Activated naive CD4-positive, alpha-beta T cell treated with anti-CD3 and anti-CD28 coated beads, Interleukin-2, amount 50 U/mL, for 16 hours (primary cell): Measurements from ENCODE around the gene GABPB2.
"Not testable (repeated sequence)": the region's sequence is repeated elsewhere in the genome, so short reads cannot be mapped to it uniquely, and the experiment has no call there.

ENCODE experiments used
- DNase-seq: peaks from one replicate; pipeline ENCODE4 v3.0.0-alpha.2; 2020

The GABPB2 gene

DNA sequence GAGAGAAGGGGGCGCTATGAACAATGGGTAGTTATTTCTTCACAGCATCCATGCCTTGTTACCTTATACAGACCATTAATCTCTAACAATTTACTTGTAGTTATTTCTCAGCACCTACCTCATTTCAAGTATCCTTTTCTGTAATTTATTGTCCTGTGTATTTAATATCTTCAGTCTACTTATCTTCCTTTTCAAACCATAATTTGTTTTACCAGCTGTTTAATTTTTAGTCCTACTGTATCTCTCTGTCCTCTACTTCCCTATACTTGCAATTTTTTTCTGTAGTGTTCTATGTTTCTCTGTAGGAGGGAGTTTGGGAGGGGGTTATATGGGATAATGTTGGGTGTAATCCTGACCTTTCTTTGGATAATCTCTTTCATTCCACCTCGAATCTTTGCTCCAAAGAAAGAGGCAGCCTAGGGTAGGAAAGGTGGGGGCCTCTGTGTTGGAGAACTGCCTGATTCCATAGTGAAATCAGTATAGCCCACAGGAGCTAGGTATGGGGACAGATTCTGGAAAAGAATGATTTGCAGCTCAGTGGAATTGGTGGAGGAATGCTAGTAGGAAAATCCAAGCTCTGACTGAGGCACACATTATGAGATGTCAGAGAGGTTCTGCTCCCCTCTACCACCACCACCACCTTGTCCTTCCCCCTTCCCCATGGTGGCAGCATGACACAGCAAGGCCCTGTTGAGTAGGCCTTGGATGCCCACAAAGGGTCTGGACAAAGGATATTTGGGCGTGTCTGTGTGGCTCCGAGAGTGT is 9.7 kb upstream of the GABPB2 start:
- no peak for DNase-seq

DNA sequence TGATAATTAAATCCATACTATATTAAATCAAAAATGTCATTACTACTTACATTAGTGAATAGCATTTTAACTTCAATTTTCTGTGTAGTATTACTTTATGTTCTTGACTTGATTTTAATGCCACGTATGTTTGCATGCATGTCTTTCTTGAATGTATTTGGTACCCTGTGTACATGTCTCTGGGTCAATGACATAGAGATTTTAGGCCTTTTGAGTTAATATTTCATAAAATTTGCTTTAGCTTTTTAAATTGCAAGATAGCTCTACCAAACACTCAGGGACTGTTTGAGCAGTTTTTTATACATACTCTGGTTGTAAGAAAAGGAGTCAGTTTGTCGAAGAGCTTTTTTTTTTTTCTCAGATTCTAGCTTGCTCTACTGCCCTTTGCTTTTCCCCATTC is 8.9 kb upstream of the GABPB2 start:
- no peak for DNase-seq

DNA sequence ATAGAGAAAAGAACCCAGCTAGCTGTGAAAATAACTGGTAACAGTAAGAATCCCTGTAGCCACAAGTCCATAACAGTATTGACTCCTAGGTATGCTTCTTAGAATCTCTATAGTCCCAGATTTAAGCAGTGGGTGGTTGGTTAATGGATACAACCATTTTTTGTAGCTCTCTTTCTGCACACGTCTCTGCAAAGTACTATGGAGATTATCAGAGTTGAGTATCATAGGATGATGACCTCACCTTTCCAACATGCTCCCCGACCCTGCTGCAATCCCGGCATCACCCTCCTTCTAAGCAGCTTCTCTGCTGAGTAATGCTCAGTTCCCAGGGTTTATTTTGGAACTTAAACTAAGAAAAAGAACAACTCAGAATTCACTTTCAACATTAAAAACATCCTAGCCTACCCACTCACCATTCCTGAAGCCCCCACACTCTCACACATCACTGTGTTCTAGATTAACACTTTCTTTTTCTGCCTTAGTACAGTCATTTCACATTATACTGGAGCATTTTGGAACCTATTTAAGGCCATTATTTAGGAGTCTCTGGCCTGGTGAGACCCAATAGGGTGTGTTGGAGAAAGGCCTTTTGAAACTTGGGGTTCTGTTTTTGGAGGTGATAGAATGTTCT is 7.7 kb upstream of the GABPB2 start:
- no peak for DNase-seq

DNA sequence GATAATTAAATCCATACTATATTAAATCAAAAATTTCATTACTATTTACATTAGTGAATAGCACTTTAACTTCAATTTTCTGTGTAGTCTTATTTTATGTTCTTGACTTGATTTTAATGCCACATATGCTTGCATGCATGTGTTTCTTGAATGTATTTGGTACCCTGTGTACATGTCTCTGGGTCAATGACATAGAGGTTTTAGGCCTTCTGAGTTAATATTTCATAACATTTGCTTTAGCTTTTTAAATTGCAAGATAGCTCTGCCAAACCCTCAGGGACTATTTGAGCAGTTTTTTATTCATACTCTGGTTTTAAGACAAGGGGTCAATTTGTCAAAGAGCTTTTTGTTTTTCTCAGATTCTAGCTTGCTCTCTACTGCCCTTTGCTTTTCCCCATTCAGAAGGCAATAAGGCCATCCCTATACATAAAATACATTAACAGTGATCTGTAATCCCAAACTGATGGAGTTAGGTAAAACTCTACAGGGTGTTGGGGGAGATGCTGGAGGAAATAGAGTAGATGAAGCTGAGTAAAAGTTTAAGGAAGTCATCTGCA is 5.4 kb upstream of the GABPB2 start:
- no peak for DNase-seq

DNA sequence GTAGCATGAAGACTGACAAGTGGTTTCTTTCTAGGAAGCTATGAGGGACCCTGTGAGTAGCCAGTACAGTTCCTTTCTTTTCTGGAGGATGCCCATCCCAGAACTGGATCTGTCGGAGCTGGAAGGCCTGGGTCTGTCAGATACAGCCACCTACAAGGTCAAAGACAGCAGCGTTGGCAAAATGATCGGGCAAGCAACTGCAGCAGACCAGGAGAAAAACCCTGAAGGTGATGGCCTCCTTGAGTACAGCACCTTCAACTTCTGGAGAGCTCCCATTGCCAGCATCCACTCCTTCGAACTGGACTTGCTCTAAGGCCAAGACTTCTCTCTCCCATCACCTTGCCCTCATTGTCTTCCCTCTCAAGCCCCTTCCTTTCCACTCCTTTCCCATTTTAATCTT is 3.4 kb upstream of the GABPB2 start:
- DNase-seq = no peak

DNA sequence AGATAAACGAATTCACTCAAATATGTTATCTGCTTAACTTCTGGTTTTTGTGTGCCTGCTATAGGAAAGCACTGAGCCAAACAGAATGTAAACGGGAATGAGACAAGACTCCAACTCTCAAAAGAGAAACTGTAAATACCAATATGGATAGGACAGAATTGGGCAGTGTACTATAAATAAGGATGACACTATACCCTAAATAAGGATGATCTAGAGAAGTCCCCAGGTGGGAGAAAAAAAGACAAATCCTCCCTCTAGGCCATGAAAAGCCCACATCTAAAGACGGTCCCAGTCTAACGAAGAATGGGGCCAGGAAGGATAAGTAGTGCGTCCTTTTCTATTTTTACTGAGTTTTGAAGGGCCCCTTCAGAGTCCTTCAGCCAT is 1.5 kb upstream of the GABPB2 start:
- DNase-seq = no peak

DNA sequence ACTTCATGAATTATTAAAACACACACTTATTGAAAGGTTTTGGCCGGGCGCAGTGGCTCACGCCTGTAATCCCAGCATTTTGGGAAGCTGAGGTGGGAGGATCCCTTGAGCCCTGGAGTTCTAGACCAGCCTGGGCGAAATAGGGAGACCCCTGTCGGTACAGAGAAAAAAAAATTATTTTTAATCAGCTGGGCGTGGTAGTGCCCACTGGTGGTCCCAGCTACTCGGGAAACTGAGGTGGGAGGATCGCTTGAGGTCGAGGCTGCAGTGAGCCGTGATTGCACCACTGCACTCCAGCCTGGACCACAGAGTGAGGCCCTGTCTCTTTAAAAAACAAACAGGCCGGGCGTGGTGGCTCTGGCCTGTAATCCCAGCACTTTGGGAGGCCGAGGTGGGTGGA is 1.7 kb downstream of the GABPB2 start:
- no peak for DNase-seq

DNA sequence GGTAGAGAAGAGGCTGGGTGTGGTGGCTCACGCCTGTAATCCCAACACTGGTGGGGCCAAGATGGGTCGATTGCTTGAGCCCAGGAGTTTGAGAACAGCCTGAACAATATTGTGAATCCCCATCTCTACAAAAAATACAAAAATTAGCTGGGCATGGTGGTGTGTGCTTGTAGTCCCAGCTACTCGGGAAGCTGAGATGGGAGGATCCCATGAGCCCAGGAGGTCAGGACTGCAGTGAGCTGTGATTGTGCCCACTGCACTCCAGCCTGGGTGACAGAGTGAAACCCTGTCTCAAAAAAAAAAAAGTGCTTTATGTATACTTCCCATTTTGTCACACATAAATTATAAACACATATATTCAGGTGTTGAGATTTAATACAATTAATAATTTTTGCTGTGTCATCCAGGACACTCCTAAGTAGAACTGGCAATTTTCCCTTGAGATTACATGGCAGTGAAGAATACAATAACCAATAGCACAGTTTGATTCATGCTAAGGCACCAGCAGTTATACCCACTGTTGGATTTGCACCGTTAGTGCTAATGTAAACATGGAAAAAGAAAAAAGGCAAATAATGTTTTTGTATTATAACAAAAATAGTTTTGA is 15.5 kb downstream of the GABPB2 start:
- DNase-seq = no peak

DNA sequence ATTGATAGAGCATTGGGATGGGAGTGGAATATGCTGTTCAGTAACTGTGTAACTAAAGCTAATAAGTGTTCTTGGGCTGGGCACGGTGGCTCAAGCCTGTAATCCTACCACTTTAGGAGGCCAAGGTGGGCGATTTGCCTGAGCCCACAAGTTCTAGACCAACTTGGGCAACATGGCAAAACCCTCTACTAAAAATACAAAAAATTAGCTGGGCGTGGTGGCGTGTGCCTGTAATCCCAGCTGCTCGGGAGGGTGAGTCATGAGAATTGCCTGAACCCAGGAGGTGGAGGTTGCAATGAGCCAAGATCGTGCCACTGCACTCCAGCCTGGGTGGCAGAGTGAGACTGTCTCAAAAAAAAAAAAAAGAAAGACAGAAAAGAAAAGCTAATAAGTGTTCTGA is 26.9 kb downstream of the GABPB2 start:
- DNase-seq = not testable (repeated sequence)

DNA sequence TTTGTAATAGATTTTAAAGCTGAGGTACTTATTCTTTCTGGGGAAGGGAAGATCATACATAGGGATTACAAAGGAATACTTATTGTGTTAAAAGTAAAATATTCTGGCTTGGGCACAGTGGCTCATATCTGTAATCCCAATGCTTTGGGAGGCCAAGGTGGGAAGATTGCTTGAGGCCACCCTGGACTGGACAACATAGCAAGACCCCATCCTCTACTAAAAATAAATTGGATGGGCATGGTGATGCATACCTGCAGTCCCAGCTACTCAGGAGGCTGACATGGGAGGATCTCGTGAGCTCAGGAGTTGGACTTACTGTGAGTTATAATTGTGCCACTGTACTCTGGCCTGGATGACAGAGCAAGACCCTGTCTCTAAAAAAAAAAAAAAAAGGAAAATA is 27.6 kb downstream of the GABPB2 start:
- DNase-seq = no peak

DNA sequence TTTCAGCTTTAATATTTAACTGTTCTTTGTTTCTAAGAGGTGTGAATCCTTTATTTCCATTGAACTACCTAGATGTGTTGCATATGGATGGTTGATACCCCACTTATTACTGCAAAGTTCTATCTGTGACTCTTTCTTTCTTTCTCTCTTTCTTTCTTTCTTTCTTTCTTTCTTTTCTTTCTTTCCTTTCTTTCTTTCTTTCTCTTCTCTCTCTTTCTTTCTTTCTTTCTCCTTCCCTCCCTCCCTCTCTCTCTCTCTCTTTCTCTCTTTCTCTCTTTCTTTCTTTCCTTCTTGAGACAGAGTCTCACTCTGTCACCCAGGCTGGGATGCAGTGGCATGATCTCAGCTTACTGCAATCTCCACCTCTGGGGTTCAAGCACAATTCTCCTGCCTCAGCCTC is 34.1 kb downstream of the GABPB2 start:
- DNase-seq = no peak

DNA sequence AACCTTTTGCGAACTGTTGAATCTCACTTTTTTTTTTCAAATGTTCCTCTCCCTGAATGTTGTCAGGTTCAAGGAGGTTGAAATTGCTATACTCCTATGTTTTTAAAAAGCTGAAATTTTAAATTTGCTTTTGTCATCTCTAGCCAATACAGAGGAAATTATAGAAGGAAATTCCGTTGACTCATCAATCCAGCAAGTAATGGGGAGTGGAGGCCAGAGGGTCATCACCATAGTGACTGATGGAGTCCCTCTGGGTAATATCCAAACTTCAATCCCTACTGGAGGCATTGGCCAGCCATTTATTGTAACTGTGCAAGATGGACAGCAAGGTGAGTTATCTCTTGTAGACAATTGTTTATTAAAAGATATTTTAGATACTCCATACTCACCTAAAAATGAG is 36.3 kb downstream of the GABPB2 start:
- no peak for DNase-seq

DNA sequence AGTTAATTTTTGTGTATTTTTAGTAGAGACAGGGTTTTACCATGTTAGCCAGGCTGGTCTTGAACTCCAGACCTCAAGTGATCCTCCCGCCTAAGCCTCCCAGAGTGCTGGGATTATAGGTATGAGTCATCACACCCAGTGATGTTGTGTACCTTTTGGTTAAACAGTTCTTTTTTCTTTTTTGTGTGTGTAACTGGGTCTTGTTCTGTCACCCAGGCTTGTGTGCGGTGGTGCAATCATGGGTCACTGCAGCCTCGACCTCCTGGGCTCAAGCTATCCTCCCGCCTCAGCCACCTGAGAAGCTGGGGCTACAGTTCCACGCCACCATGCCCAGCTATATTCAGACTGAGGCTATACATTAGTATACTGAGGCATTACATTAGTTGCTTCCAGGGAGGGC is 37.8 kb downstream of the GABPB2 start:
- no peak for DNase-seq

DNA sequence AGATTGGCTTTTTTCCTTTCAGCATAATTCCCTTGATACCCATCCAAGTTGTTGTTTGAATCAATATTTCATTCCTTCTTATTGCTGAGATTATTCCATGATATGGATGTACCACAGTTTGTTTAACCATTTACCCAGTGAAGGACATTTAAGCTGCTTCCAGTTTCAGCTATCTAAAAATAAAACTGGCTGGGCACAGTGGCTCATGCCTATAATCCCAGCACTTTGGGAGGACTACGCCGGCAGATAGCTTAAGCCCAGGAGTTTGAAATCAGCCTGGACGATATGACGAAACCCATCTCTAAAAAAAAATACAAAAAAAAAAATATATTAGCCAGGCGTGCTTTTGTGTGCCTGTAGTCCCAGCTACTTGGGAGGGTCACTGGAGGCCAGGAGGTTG is 43.3 kb downstream of the GABPB2 start:
- DNase-seq = no peak

DNA sequence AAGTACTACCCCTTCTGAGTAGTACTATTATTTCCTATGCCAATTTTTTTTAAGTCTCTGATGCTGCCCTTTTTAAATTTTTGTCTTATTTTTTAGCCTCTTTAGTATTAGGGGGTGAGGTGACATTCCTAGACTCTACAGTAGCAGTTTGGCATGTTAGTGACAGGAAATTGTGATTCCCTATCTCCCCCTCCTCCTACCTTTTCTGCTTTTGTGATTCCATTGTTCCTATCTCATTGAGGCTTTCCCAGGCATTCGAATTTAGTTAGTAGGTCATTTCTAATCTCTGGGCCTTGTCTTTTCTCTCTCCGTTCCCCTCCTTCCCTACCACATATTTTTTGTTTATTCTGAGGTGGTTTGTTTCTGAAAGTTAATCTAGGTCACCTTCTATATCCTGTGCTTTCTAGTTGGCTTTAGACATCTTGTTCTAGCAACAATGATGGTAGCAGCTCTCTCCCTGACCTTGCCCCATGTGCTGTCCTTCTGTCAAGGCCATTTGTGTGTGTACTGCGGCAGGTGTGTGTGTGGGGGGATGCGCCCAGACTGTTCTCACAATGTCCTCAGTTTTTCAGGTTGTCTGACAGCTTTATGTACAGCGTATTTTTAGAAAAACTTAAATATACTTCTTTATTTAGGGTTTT is 54.3 kb downstream of the GABPB2 start:
- DNase-seq = no peak

DNA sequence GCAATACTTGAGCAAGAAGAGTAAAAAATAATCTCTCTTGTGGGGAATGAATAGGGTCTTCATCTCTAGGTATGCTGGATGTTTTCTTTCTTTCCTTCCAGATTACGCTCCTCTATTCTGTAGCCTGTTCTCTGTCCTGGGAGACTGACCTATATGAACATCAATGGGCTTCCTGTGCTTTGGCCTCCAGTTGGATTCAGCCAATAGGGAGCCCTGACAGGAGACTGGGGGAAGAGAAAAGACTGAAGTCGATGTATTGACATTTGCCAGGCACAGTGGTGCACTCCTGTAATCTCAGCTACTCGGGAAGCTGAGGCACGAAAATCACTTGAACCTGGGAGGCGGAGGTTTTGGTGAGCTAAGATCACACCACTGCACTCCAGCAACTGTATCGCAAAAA is 58.2 kb downstream of the GABPB2 start:
- no peak for DNase-seq

DNA sequence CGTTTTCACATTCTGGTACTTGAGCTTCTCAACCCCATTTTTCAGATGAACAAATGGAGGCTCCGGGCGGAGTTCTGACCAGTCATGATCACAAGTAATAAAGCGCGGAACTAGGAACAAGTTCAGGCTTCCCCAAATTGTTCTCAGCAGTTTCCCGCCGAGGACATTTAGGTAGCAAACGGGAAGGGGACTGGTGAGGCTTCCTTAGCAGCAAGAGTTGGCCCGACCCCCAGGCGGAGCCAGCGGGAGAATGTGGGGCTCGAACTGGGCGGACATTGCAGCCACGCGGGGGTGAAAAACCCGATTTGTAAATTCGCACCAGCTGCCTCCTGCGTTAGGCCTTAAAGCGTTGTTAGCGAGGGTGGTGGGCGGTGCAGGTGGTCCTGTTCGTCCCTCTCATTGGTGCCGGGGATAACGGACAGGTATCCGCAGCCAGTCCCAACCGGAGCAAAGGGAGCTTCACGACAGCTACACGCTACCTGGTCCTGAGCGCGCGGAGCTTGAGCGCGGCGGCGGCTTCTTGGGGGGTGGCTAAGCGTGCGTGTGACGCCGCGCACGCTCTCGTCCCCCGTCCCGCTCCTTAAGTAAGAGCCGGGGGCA is 60.5 kb downstream of the GABPB2 start:
- peak; percentile 92 for DNase-seq

DNA sequence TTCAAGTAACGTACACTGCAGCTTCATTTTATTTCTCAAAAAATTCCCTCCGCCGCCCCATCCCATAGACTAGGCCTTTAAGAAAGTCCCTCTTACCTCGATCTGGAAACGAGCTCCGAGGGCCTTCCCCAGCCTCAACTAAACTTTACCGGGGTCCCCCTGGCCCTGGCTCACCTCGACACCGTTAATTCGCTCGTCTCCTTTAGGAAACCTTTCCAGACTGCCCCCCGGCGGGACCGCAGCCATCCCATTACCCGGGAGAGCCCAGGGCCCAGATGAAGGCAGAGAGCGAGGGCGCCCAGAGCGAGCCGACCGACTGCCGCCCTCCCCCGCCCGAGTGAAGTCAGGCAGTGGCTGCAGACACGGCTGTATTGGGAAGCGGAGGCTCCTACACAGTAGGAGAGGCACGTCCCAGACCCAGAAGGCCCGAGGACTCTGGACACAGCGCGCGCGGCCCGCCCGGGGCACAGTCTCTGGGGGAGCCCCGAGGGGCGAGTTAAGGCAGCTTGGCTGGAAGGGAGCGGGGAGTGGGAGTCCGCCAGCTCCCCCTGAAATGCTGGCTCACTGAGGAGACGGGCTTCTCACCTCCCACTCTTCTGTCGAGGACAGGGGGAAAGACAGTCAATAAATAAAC is 61.3 kb downstream of the GABPB2 start:
- DNase-seq = no peak

DNA sequence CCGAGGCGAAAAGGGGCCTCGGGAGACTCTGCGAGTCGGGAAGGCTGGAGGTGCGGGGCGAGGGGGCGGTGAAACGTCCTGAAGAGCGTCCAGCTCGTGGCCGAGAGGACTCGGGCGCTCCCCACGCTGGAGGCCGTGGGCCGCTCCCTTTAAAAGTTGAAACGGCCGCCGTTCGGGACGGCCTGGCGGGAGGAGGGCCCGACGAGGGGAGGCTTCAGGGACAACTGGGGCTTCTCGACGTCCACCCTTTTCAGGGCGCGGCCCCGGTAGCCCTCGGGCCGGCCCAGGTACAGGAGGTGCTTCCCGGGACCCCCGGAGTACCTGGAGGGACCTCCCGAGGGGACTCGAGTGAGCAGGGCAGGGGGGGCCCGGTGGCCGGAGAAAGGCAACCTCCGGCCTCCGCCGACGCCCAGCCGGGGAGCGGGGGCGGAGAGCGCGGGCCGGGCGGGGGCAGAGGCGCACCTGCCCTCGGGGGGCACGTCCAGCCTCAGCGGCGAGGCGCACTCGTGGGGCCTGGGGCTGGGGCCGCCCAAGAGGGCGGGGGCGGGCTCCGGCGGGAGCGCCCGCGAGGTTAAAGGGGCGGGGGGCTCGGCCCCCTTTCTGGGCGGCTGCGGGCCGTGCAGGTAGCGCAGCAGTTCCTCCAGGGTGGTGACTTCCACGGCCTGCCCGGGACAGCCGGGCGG is 61.9 kb downstream of the GABPB2 start:
- no peak for DNase-seq

DNA sequence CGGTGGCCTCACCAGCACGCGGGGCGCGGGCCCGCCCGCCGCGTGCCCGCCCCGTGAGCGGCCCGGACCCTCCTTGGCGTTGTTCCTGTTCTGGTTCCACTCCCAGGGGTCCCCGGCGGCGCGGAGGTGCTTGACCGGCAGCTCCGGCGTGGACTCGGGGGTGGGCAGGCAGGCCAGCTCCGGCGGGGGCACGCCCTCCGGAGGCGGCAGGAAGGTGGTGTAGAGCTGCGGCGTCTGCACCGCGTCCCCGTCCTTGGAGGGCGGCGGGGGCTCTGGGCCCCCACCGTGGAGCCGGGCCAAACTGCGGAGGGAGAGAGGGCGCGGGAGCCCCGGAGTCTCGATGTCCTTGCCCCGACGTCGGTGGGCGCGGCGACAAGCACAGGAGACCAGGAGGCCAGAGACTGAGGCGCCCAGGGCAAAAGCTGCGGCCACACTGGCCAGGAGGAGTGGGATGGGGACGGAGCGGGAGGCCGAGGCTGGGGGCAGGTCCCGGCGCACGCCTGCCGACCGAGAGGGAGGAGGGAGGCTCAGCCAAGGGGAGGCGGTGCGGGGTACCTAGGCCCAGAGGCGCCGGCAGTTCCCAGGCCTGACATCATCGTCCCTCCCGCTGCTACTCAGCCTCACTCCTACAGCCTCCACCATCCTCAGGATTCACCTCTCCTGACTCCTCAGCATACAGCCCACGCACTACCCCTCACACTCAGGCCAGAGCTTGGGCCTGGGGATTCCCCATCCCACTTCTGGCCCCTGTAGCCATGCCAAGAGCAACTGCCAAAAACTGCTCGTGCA is 62.7 kb downstream of the GABPB2 start:
- no peak for DNase-seq

DNA sequence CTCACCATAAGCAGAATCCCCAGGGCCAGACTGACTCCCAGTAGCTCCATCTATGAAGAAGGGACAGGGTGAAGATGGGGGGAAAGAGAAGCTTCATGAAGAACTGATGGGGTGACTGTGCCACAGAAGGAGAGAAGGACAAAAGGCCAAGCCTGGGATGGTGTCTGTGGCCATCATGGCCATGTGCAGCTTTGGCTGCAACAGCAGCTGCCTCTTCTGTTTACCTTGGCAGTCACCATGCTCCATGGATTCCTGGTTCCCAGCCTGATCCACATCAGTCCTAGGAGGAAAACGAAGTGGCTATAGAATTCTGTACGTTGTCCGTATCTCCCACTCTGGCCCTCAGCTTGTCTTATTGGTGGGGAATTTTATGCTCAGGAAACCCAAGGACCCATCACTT is 63.8 kb downstream of the GABPB2 start:
- no peak for DNase-seq
